ENCODE data around the gene USP17L30. TPM values are rescaled to one million over a fixed set of nuclear protein-coding genes. Genes with fewer than 3 reads are reported as not detected.

USP17L30 gene
- total RNA-seq (2022; extraction: Qiagen RNA extraction; ENCODE audit: low read depth): not detected in 5 replicates

GRCh38 chr4:9362829-9363228 lies at the start of gene USP17L30:
Gene USP17L30, plus strand, starts transcription at chr4:9363129. Its CDS starts 0 bp downstream, at chr4:9363129.

GRCh38 chr4:9324865-9325264 lies 38.1 kb upstream of the USP17L30 start, which contains the start of gene USP17L24:
Gene USP17L24, plus strand, starts transcription at chr4:9325165. Its CDS starts 0 bp downstream, at chr4:9325165.

GRCh38 chr4:9329611-9330010 lies 33.3 kb upstream of the USP17L30 start, which contains the start of gene USP17L25:
Gene USP17L25, plus strand, starts transcription at chr4:9329911. Its CDS starts 0 bp downstream, at chr4:9329911.

GRCh38 chr4:9334358-9334757 lies 28.6 kb upstream of the USP17L30 start, which contains the start of gene USP17L26:
Gene USP17L26, plus strand, starts transcription at chr4:9334658. Its CDS starts 0 bp downstream, at chr4:9334658.

GRCh38 chr4:9339103-9339502 lies 23.8 kb upstream of the USP17L30 start, which contains the start of gene USP17L5:
Gene USP17L5, plus strand, starts transcription at chr4:9339403. Its CDS starts 0 bp downstream, at chr4:9339403.

GRCh38 chr4:9343848-9344247 lies 19.1 kb upstream of the USP17L30 start, which contains the start of gene USP17L27:
Gene USP17L27, plus strand, starts transcription at chr4:9344148. Its CDS starts 0 bp downstream, at chr4:9344148.

GRCh38 chr4:9348593-9348992 lies 14.3 kb upstream of the USP17L30 start, which contains the start of gene USP17L28:
Gene USP17L28, plus strand, starts transcription at chr4:9348893. Its CDS starts 0 bp downstream, at chr4:9348893.

GRCh38 chr4:9353338-9353737 lies 9.6 kb upstream of the USP17L30 start, which contains the start of gene USP17L29:
Gene USP17L29, plus strand, starts transcription at chr4:9353638. Its CDS starts 0 bp downstream, at chr4:9353638.

Other genes with a start within 250 kb of the USP17L30 start
- gene FAM90A26, start 192.7 kb upstream of the USP17L30 start, total RNA-seq (2022; extraction: Qiagen RNA extraction; ENCODE audit: low read depth): 0.08 TPM in 1 of 5 replicates, not detected in the others
- gene USP17L10, start 152.5 kb upstream of the USP17L30 start, total RNA-seq (2022; extraction: Qiagen RNA extraction; ENCODE audit: low read depth): not detected in 5 replicates
- not detected in 5 replicates for gene USP17L11, start 147.7 kb upstream of the USP17L30 start, total RNA-seq (2022; extraction: Qiagen RNA extraction; ENCODE audit: low read depth)
- gene USP17L12, start 143.0 kb upstream of the USP17L30 start, total RNA-seq (2022; extraction: Qiagen RNA extraction; ENCODE audit: low read depth): not detected in 5 replicates
- gene USP17L13, start 138.2 kb upstream of the USP17L30 start, total RNA-seq (2022; extraction: Qiagen RNA extraction; ENCODE audit: low read depth): not detected in 5 replicates
- not detected in 5 replicates for gene USP17L15, start 128.7 kb upstream of the USP17L30 start, total RNA-seq (2022; extraction: Qiagen RNA extraction; ENCODE audit: low read depth)
- not detected in 5 replicates for gene USP17L17, start 119.2 kb upstream of the USP17L30 start, total RNA-seq (2022; extraction: Qiagen RNA extraction; ENCODE audit: low read depth)
- gene USP17L18, start 114.5 kb upstream of the USP17L30 start, total RNA-seq (2022; extraction: Qiagen RNA extraction; ENCODE audit: low read depth): not detected in 5 replicates
- not detected in 5 replicates for gene USP17L19, start 109.8 kb upstream of the USP17L30 start, total RNA-seq (2022; extraction: Qiagen RNA extraction; ENCODE audit: low read depth)
- gene USP17L20, start 105.0 kb upstream of the USP17L30 start, total RNA-seq (2022; extraction: Qiagen RNA extraction; ENCODE audit: low read depth): not detected in 5 replicates
- not detected in 5 replicates for gene USP17L21, start 100.3 kb upstream of the USP17L30 start, total RNA-seq (2022; extraction: Qiagen RNA extraction; ENCODE audit: low read depth)
- gene USP17L22, start 95.5 kb upstream of the USP17L30 start, total RNA-seq (2022; extraction: Qiagen RNA extraction; ENCODE audit: low read depth): not detected in 5 replicates
- not detected in 5 replicates for gene USP17L24, start 38.0 kb upstream of the USP17L30 start, total RNA-seq (2022; extraction: Qiagen RNA extraction; ENCODE audit: low read depth)
- not detected in 5 replicates for gene USP17L25, start 33.2 kb upstream of the USP17L30 start, total RNA-seq (2022; extraction: Qiagen RNA extraction; ENCODE audit: low read depth)
- gene USP17L26, start 28.5 kb upstream of the USP17L30 start, total RNA-seq (2022; extraction: Qiagen RNA extraction; ENCODE audit: low read depth): not detected in 5 replicates
- gene USP17L5, start 23.7 kb upstream of the USP17L30 start, total RNA-seq (2022; extraction: Qiagen RNA extraction; ENCODE audit: low read depth): not detected in 5 replicates
- not detected in 5 replicates for gene USP17L27, start 19.0 kb upstream of the USP17L30 start, total RNA-seq (2022; extraction: Qiagen RNA extraction; ENCODE audit: low read depth)
- gene USP17L28, start 14.2 kb upstream of the USP17L30 start, total RNA-seq (2022; extraction: Qiagen RNA extraction; ENCODE audit: low read depth): not detected in 5 replicates
- gene USP17L29, start 9.5 kb upstream of the USP17L30 start, total RNA-seq (2022; extraction: Qiagen RNA extraction; ENCODE audit: low read depth): not detected in 5 replicates
- not detected in 5 replicates for gene DEFB131A, start 81.3 kb downstream of the USP17L30 start, total RNA-seq (2022; extraction: Qiagen RNA extraction; ENCODE audit: low read depth)

Measured in A549 treated with GW870086 at 1 μM for 4 hours (cell line).